K562 (cell line): Measurements from ENCODE around the gene AHSG. TPM values are rescaled to one million over a fixed set of nuclear protein-coding genes. Genes with fewer than 3 reads are reported as not detected.

ENCODE experiments used
- CBFB ChIP-seq: sonication (generic); formaldehyde crosslinking; IDR thresholded peaks from 2 replicates; pipeline ENCODE4 v1.4.0; 2020; ENCODE audit warnings: mild to moderate bottlenecking, missing genetic modification reagents
- CREM ChIP-seq: IDR thresholded peaks from 2 replicates; pipeline ENCODE4 v1.6.1; 2014; ENCODE audit warnings: antibody characterized with exemption, low read depth
- DNMT1 ChIP-seq: fragments of 450-650 bp; IDR thresholded peaks from 2 replicates; pipeline ENCODE4 v1.6.1; 2016; ENCODE audit warnings: antibody characterized with exemption, mild to moderate bottlenecking
- EP400 ChIP-seq: fragments of 450-650 bp; IDR thresholded peaks from 2 replicates; pipeline ENCODE4 v1.6.1; 2017; ENCODE audit warnings: antibody characterized with exemption, mild to moderate bottlenecking, moderate library complexity
- GATAD2A ChIP-seq: fragments of 450-650 bp; IDR thresholded peaks from 2 replicates; pipeline ENCODE4 v1.6.1; 2017
- IRF1 ChIP-seq: sonication (generic); formaldehyde crosslinking; IDR thresholded peaks from 2 replicates; pipeline ENCODE4 v1.8.0; 2022; ENCODE audit warnings: missing genetic modification reagents, mild to moderate bottlenecking, borderline replicate concordance
- KDM4B ChIP-seq, 2 experiments: fragments of 450-650 bp in 1 of 2; sonication (generic) in 1 of 2; IDR thresholded peaks; 2 replicates each; pipeline ENCODE4 v1.6.1; 2016 to 2017; ENCODE audit warnings: borderline replicate concordance in 2 of 2, antibody characterized with exemption in 1 of 2, low read depth in 1 of 2, mild to moderate bottlenecking in 1 of 2
- NONO ChIP-seq, 2 experiments: fragments of 200-400 bp in 1 of 2; fragments of 450-650 bp in 1 of 2; formaldehyde crosslinking in 1 of 2; IDR thresholded peaks; 2 replicates each; pipeline ENCODE4 v1.6.1; 2017; ENCODE audit warnings: low read depth in 2 of 2, mild to moderate bottlenecking in 2 of 2, moderate library complexity in 2 of 2, low read length in 1 of 2
- POLR3G ChIP-seq: IDR thresholded peaks from 2 replicates; pipeline ENCODE4 v1.6.1; 2011; ENCODE audit not compliant: insufficient read length, insufficient replicate concordance; ENCODE audit errors: extremely low read depth
- RBBP5 ChIP-seq: fragments of 200-600 bp; sonication (generic); IDR thresholded peaks from 2 replicates; pipeline ENCODE4 v1.6.1; 2012; ENCODE audit warnings: borderline replicate concordance, mild to moderate bottlenecking, low read length, control low read depth, inconsistent platforms; ENCODE audit not compliant: insufficient read depth, poor library complexity, severe bottlenecking
- SFPQ ChIP-seq: fragments of 200-400 bp; formaldehyde crosslinking; IDR thresholded peaks from 2 replicates; pipeline ENCODE4 v1.6.1; 2017; ENCODE audit warnings: mild to moderate bottlenecking, low read depth, low read length, moderate library complexity
- SIN3A ChIP-seq, 2 experiments: fragments of 150-350 bp in 1 of 2; IDR thresholded peaks; 2 replicates each; pipeline ENCODE4 v1.6.1; 2011 to 2016; ENCODE audit warnings: borderline replicate concordance in 2 of 2, low read depth in 2 of 2, low read length in 2 of 2, mild to moderate bottlenecking in 2 of 2, moderate library complexity in 2 of 2; ENCODE audit not compliant: control insufficient read depth in 1 of 2
- SIN3B ChIP-seq: fragments of 450-650 bp; IDR thresholded peaks from 2 replicates; pipeline ENCODE4 v1.6.1; 2017; ENCODE audit warnings: low read depth, mild to moderate bottlenecking, moderate library complexity
- TEAD1 ChIP-seq, 2 experiments: fragments of 450-650 bp in 1 of 2; sonication (generic) in 1 of 2; formaldehyde crosslinking; IDR thresholded peaks; 2 replicates each; pipeline versions ENCODE4 v1.4.0 to v1.8.0; 2020 to 2022; ENCODE audit warnings: mild to moderate bottlenecking in 2 of 2, missing genetic modification reagents in 1 of 2
- ZC3H4 ChIP-seq: sonication (generic); formaldehyde crosslinking; IDR thresholded peaks from 2 replicates; pipeline ENCODE4 v1.9.0; 2021; ENCODE audit warnings: missing genetic modification reagents, borderline replicate concordance
- ZNF274 ChIP-seq: IDR thresholded peaks from 2 replicates; pipeline ENCODE4 v1.6.1; 2011; ENCODE audit warnings: low read depth, mild to moderate bottlenecking, low read length, moderate library complexity, borderline replicate concordance
- ZNF282 ChIP-seq: sonication (generic); formaldehyde crosslinking; IDR thresholded peaks from 2 replicates; pipeline ENCODE4 v1.8.1; 2023; ENCODE audit warnings: missing genetic modification reagents
- ZNF76 ChIP-seq: fragments of 250-450 bp; sonication (Bioruptor Pico); IDR thresholded peaks from 2 replicates; pipeline ENCODE4 v1.4.0; 2020; ENCODE audit warnings: mild to moderate bottlenecking, moderate library complexity, borderline replicate concordance
- polyA plus RNA-seq, 8 experiments: library from polyadenylated mRNA; depleted of rRNA in 4 of 8; stranded (reverse) in 5 of 8; unstranded in 3 of 8; fragments of >200 nt; fragmentation: Nextera tagmentation in 2 of 8; fragmentation: Illumina TruSeq in 1 of 8; extraction: Ambion mirVana in 2 of 8; extraction: Trizol in 1 of 8; gene quantifications; 2 replicates each; pipeline versions ENCODE4 v1.2.1 to v1.2.3, GENCODE V29; 2011 to 2014; ENCODE audit warnings: inconsistent platforms in 1 of 8, missing spikeins in 1 of 8
- total RNA-seq, 7 experiments: library from RNA; depleted of rRNA in 6 of 7; stranded (reverse); fragments of >200 nt in 6 of 7; fragmentation: Illumina TruSeq in 2 of 7; extraction: Trizol in 2 of 7; gene quantifications; 2 replicates each; pipeline versions ENCODE4 v1.2.1 to v1.2.3, GENCODE V29; 2011 to 2021; ENCODE audit warnings: low replicate concordance in 1 of 7
- TF ChIP-seq, protein P1 (sequence below): fragments of 450-650 bp; formaldehyde crosslinking; IDR thresholded peaks from 2 replicates; pipeline ENCODE4 v1.4.0; 2022; ENCODE audit warnings: missing genetic modification characterization
- TF ChIP-seq, protein P2 (sequence below): fragments of 250-450 bp; sonication (Bioruptor Pico); IDR thresholded peaks from 2 replicates; pipeline ENCODE4 v1.5.0; 2021

The AHSG gene
- total and polyA plus RNA-seq, 9 of the 15 experiments (the other 6 are each of a cell fraction or from before 2014, with no cell fraction given): 0.69 TPM; not detected in 8

DNA sequence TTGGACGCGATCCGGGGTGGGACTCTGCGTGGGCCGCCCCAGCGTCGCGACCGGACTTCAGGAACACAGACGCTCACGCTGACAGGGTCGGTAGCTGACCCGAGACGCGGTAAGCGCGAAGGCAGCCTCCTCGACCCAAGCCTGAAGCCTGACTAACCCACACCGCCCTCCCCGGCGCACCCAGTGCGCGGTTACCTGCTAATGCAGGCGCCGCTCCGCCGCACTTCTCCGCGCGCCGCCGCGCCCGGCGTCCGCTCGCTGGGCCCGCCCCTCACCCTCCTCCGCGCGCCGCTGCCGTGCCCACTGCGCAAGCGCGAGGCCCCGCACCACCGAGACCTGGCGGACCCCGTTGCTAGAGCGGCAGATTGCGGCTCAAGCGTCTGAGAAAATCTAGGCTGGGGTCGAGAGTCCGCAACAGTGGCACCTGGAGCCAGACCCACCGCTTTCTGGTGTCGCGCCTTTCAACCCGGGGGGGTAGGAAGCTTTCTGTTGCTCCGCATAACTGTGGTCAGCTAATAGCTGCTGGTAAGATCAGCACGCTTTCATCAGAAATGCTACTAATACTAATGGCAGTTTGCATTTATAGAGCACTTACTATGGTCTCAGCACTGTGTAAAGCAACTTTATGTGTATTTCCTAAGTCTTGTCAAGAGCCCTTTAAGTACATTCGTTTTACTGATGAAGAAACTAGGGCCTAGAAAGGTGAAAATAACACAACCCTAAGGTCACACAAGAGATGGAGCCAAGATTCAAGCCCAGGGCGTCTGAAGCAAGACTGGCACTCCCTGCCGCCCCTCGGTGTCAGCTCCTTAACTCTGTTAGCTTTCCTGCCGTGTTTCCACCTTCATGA lies 45.6 kb upstream of the AHSG start, which contains the start of gene TBCCD1 (continued):
- peak in 1 of 2 experiments; percentile 72; a peak in 2 of 4 replicates for TF ChIP-seq SIN3A (IDR thresholded peaks at IDR 0.05; ENCODE audit: borderline replicate concordance in 2 of 2, control insufficient read depth in 1 of 2, low read depth in 2 of 2, low read length in 2 of 2)
- TF ChIP-seq SFPQ: no peak
- TF ChIP-seq SIN3B: peak; percentile 62
- peak; percentile 55; the same call in 1 of the 2 replicates for TF ChIP-seq EP400
- no peak for TF ChIP-seq GATAD2A
- no peak for TF ChIP-seq ZNF274
- peak; percentile 87 for TF ChIP-seq CREM
- TF ChIP-seq IRF1 (CRISPR knock-in tag): no peak
- TF ChIP-seq TEAD1 (CRISPR knock-in tag; IDR thresholded peaks at IDR 0.05): no peak; a peak in 1 of 4 replicates
- TF ChIP-seq NONO (IDR thresholded peaks at IDR 0.05; ENCODE audit: low read depth in 2 of 2, low read length in 1 of 2): peak; percentile 61 to 68; a peak in 1 of 4 replicates
- TF ChIP-seq CBFB: peak; percentile 22; the same call in 1 of the 2 replicates
- TF ChIP-seq, protein P1, sequence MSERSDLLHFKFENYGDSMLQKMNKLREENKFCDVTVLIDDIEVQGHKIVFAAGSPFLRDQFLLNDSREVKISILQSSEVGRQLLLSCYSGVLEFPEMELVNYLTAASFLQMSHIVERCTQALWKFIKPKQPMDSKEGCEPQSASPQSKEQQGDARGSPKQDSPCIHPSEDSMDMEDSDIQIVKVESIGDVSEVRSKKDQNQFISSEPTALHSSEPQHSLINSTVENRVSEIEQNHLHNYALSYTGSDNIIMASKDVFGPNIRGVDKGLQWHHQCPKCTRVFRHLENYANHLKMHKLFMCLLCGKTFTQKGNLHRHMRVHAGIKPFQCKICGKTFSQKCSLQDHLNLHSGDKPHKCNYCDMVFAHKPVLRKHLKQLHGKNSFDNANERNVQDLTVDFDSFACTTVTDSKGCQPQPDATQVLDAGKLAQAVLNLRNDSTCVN (CRISPR knock-in tag): no peak
- no peak for TF ChIP-seq KDM4B (IDR thresholded peaks at IDR 0.05; ENCODE audit: borderline replicate concordance in 2 of 2, low read depth in 1 of 2)
- TF ChIP-seq RBBP5: peak; percentile 83
- TF ChIP-seq POLR3G: no peak
- TF ChIP-seq, protein P2, sequence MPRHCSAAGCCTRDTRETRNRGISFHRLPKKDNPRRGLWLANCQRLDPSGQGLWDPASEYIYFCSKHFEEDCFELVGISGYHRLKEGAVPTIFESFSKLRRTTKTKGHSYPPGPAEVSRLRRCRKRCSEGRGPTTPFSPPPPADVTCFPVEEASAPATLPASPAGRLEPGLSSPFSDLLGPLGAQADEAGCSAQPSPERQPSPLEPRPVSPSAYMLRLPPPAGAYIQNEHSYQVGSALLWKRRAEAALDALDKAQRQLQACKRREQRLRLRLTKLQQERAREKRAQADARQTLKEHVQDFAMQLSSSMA: no peak; the same call in 1 of the 2 replicates
- no peak for TF ChIP-seq ZNF76 (CRISPR knock-in tag)
- no peak for TF ChIP-seq DNMT1
- peak; percentile 89; the same call in 1 of the 2 replicates for TF ChIP-seq ZC3H4 (CRISPR knock-in tag)
- TF ChIP-seq ZNF282 (CRISPR knock-in tag): 0 out of 2 replicates have a peak, but pooled peaks have one; percentile 55
